Endothelial cell of umbilical vein (primary cell): ENCODE measurements around the gene AKAP6. TPM values are rescaled to one million over a fixed set of nuclear protein-coding genes. Genes with fewer than 3 reads are reported as not detected.

Experiments
- BruUV-seq: library from RNA; stranded (reverse); fragments of 400-500 nt; replicated peaks from 2 replicates; lab custom pipeline; 2021; lab: Mats Ljungman, UMichigan
- CTCF ChIA-PET: fragments of 300-600, 350-600 bp; sonication (Branson Sonifier 250); formaldehyde crosslinking; loops from one replicate; lab custom pipeline; 2021; ENCODE audit warnings: antibody characterized with exemption, inconsistent platforms; lab: Charles Lee
- POLR2A ChIA-PET: fragments of 300-600, 350-600 bp; sonication (Branson Sonifier 250); formaldehyde crosslinking; loops from one replicate; lab custom pipeline; 2021; ENCODE audit warnings: antibody characterized with exemption, inconsistent platforms; lab: Charles Lee
- DNase-seq: peaks from one replicate; pipeline ENCODE4 v3.0.0-alpha.2; 2011; ENCODE audit warnings: low read depth, low spot score
- FAIRE-seq: peaks from 2 replicates; lab custom pipeline; 2011; peaks lifted over from hg19 to GRCh38; lab: Jason Lieb, UNC
- H2AFZ ChIP-seq: 2 replicates; pipeline ENCODE4 v1.6.0; 2012; ENCODE audit warnings: low read depth, low read length, control low read depth, inconsistent platforms
- H3K27ac ChIP-seq: 2 replicates; pipeline ENCODE4 v1.5.1; 2011; ENCODE audit warnings: low read depth, mild to moderate bottlenecking, control low read depth, low read length, moderate library complexity; ENCODE audit not compliant: insufficient read depth
- H3K27me3 ChIP-seq, 2 experiments: 2 replicates each; pipeline versions ENCODE4 v1.6.0 to v1.6.1; 2011; ENCODE audit warnings: low read length in 2 of 2, mixed read lengths in 1 of 2; ENCODE audit not compliant: control insufficient read depth in 2 of 2, insufficient read depth in 2 of 2
- H3K36me3 ChIP-seq, 2 experiments: 2 replicates in 1 of 2; 3 replicates in 1 of 2; pipeline ENCODE4 v1.5.1; 2011; ENCODE audit warnings: low read length in 2 of 2, mild to moderate bottlenecking in 1 of 2, moderate library complexity in 1 of 2; ENCODE audit not compliant: control insufficient read depth in 2 of 2, insufficient read depth in 2 of 2; ENCODE audit errors: extremely low read depth in 1 of 2
- H3K4me1 ChIP-seq: 3 replicates; pipeline ENCODE4 v1.5.1; 2011; ENCODE audit warnings: mild to moderate bottlenecking, low read length; ENCODE audit not compliant: control insufficient read depth, insufficient read depth; ENCODE audit errors: extremely low read depth
- H3K4me2 ChIP-seq: 2 replicates; pipeline ENCODE4 v1.6.1; 2011; ENCODE audit warnings: low read length, control low read depth, mixed read lengths; ENCODE audit not compliant: insufficient read depth
- H3K4me3 ChIP-seq, 3 experiments: fragments of 200-600 bp in 1 of 3; sonication (generic), shearing (Covaris generic) in 1 of 3; replicated peaks in 1 of 3; 2 replicates each; pipeline ENCODE4 v1.5.1; 2011 to 2016; ENCODE audit warnings: control low read depth in 3 of 3, low read length in 3 of 3, mild to moderate bottlenecking in 2 of 3, inconsistent platforms in 1 of 3, low read depth in 1 of 3, moderate library complexity in 1 of 3; ENCODE audit not compliant: insufficient read depth in 1 of 3
- H3K79me2 ChIP-seq: 2 replicates; pipeline ENCODE4 v1.6.0; 2012; ENCODE audit warnings: low read length, inconsistent platforms; ENCODE audit not compliant: control insufficient read depth, insufficient read depth
- H3K9ac ChIP-seq: replicated peaks from 2 replicates; pipeline ENCODE3; 2011; ENCODE audit warnings: low read length, control low read depth; ENCODE audit not compliant: insufficient read depth; ENCODE audit errors: extremely low read depth
- H3K9me1 ChIP-seq: replicated peaks from 3 replicates; pipeline ENCODE4 v1.6.0; 2011; ENCODE audit warnings: mild to moderate bottlenecking, low read length; ENCODE audit not compliant: control insufficient read depth, insufficient read depth; ENCODE audit errors: extremely low read depth
- H3K9me3 ChIP-seq: replicated peaks from 2 replicates; pipeline ENCODE4 v1.5.1; 2012; ENCODE audit warnings: low read length, inconsistent platforms; ENCODE audit not compliant: control insufficient read depth, insufficient read depth
- H4K20me1 ChIP-seq: replicated peaks from 2 replicates; pipeline ENCODE3; 2011; ENCODE audit warnings: mild to moderate bottlenecking, low read length; ENCODE audit not compliant: control insufficient read depth, insufficient read depth; ENCODE audit errors: extremely low read depth
- CTCF ChIP-seq, 2 donors: IDR thresholded peaks; 1 replicate in 1 of 2; 2 replicates in 1 of 2; pipeline ENCODE4 v1.5.1; 2011; ENCODE audit warnings: low read length in 2 of 2, mild to moderate bottlenecking in 2 of 2, moderate library complexity in 2 of 2, control low read depth in 1 of 2, inconsistent platforms in 1 of 2, low read depth in 1 of 2; ENCODE audit not compliant: insufficient read depth in 1 of 2; ENCODE audit errors: extremely low read depth in 1 of 2
- EZH2 ChIP-seq: IDR thresholded peaks from 2 replicates; pipeline ENCODE4 v1.6.1; 2012; ENCODE audit warnings: borderline replicate concordance, low read depth, mild to moderate bottlenecking, moderate library complexity, low read length, inconsistent platforms; ENCODE audit not compliant: severe bottlenecking
- FOS ChIP-seq: IDR thresholded peaks from 2 replicates; pipeline ENCODE4 v1.6.1; 2011; ENCODE audit warnings: mild to moderate bottlenecking, low read length, moderate library complexity, borderline replicate concordance; ENCODE audit not compliant: insufficient read depth
- GATA2 ChIP-seq: IDR thresholded peaks from 2 replicates; pipeline ENCODE4 v1.7.0; 2011; ENCODE audit warnings: low read depth, mild to moderate bottlenecking, moderate library complexity, mixed read lengths, low read length; ENCODE audit not compliant: insufficient read length, insufficient read depth
- JUN ChIP-seq: IDR thresholded peaks from 2 replicates; pipeline ENCODE4 v1.6.1; 2011; ENCODE audit warnings: borderline replicate concordance, low read depth; ENCODE audit not compliant: insufficient read length, insufficient read depth
- MAX ChIP-seq: IDR thresholded peaks from 2 replicates; pipeline ENCODE4 v1.6.1; 2011; ENCODE audit not compliant: insufficient read depth, insufficient read length
- MYC ChIP-seq: IDR thresholded peaks from one replicate; pipeline ENCODE4 v1.6.1; 2011; ENCODE audit warnings: mild to moderate bottlenecking, low read depth, low read length
- POLR2A ChIP-seq: IDR thresholded peaks from 2 replicates; pipeline ENCODE4 v1.6.1; 2012; ENCODE audit warnings: low read depth, mild to moderate bottlenecking, control low read depth, low read length
- POLR2AphosphoS5 ChIP-seq: IDR thresholded peaks from 2 replicates; pipeline ENCODE4 v1.6.1; 2012; ENCODE audit warnings: low read depth, mild to moderate bottlenecking, control low read depth, low read length, moderate library complexity; ENCODE audit not compliant: insufficient read depth
- dilution Hi-C: fragments of 300-500 bp; cut with MboI; formaldehyde crosslinking; loops from one replicate; pipeline ENCODE4 v1.15.0; 2019; ENCODE audit warnings: low sequenced_read_pairs; ENCODE audit not compliant: extremely low pct_ligation_motif_present
- intact Hi-C: fragments of 100-400 bp; cut with micrococcal nuclease; formaldehyde crosslinking; loops from one replicate; pipeline ENCODE4 v1.10.0; 2022
- polyA plus RNA-seq, 4 experiments: library from polyadenylated mRNA; depleted of rRNA in 3 of 4; stranded (reverse) in 3 of 4; unstranded in 1 of 4; fragments of >200 nt; gene quantifications; 2 replicates each; pipeline versions ENCODE4 v1.2.1 to v1.2.3, GENCODE V29; 2011 to 2012; ENCODE audit warnings: missing spikeins in 1 of 4
- total RNA-seq: library from RNA; stranded (reverse); gene quantifications from 2 replicates; pipeline ENCODE4 v1.2.3, GENCODE V29; 2021

The AKAP6 gene
- total and polyA plus RNA-seq, 2 donors (not counting 3 experiments of a cell fraction or from before 2014, with no cell fraction given), result 0.03 to 0.49 TPM

GRCh38 chr14:32596390-32596789 lies 267.3 kb downstream of the AKAP6 start:
- TF ChIP-seq GATA2 (no peak), POLR2AphosphoS5 (no peak), MAX (no peak), EZH2 (no peak), MYC (no peak), POLR2A (no peak), CTCF (IDR thresholded peaks at IDR 0.05; ENCODE audit: extremely low read depth in 1 of 2, insufficient read depth in 1 of 2, low read depth in 1 of 2, low read length in 2 of 2) (no peak), FOS (no peak), JUN (no peak)

More at GRCh38 chr14:32596390-32596789, 267.3 kb downstream of the AKAP6 start:
- H3K27me3 ChIP-seq, result peaks cover 0 to 2% of the 10 kb centered on the region in 2 experiments
- dilution Hi-C loops (no loop called here), intact Hi-C loops (no loop called here)
- H3K4me2 ChIP-seq, result no peak overlapping the region
- no peaks in the 10 kb centered on the region for H3K79me2 ChIP-seq
- no peak overlapping the region for H3K4me3 ChIP-seq
- no peaks in the 10 kb centered on the region for H3K9me3 ChIP-seq
- no peak overlapping the region for H3K9ac ChIP-seq
- BruUV-seq, result no TSS peak
- no peaks in the 10 kb centered on the region for H3K36me3 ChIP-seq
- no peaks in the 10 kb centered on the region for H3K4me1 ChIP-seq
- no peaks in the 10 kb centered on the region for H3K9me1 ChIP-seq
- POLR2A ChIA-PET, result no interaction called here
- DNase-seq (no peak), FAIRE-seq (no peak)
- CTCF ChIA-PET, result no interaction called here
- H4K20me1 ChIP-seq, result no peaks in the 10 kb centered on the region
- no peak overlapping the region for H2AFZ ChIP-seq
- no peak overlapping the region for H3K27ac ChIP-seq
